ENCODE results near the gene SLC4A9.

DNA sequence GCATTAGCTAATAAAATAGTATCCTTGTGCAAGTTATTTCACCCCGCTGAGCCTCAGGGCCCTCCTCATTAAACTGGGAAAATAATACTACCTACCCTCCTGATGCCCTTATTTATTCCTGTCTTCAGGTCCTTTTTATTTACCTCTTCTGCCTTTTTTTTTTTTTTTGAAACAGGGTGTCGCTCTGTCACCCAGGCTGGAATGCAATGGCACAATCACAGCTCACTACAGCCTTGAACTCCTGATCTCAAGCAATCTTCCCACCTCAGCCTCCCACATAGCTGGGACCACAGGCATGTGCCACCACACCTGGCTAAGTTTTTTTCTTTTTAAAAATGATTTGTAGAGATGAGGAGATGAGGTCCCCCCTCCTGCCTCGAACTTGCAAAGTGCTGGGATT is 34.5 kb upstream of the SLC4A9 start:
- TF ChIP-seq, protein P1, sequence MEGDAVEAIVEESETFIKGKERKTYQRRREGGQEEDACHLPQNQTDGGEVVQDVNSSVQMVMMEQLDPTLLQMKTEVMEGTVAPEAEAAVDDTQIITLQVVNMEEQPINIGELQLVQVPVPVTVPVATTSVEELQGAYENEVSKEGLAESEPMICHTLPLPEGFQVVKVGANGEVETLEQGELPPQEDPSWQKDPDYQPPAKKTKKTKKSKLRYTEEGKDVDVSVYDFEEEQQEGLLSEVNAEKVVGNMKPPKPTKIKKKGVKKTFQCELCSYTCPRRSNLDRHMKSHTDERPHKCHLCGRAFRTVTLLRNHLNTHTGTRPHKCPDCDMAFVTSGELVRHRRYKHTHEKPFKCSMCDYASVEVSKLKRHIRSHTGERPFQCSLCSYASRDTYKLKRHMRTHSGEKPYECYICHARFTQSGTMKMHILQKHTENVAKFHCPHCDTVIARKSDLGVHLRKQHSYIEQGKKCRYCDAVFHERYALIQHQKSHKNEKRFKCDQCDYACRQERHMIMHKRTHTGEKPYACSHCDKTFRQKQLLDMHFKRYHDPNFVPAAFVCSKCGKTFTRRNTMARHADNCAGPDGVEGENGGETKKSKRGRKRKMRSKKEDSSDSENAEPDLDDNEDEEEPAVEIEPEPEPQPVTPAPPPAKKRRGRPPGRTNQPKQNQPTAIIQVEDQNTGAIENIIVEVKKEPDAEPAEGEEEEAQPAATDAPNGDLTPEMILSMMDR (IDR thresholded peaks at IDR 0.05) = no peak
- no peak for TF ChIP-seq CBX8 (IDR thresholded peaks at IDR 0.05)
- no peak for TF ChIP-seq POLR2AphosphoS2 (conservative IDR thresholded peaks at IDR 0.05; ENCODE audit: low read length)
- TF ChIP-seq POLR2A (IDR thresholded peaks at IDR 0.05; ENCODE audit: low read length) = no peak
- TF ChIP-seq HDAC2 (IDR thresholded peaks at IDR 0.05) = no peak
- no peak for TF ChIP-seq RARB (CRISPR knock-in tag; IDR thresholded peaks at IDR 0.05)
- no peak for TF ChIP-seq SMC3 (IDR thresholded peaks at IDR 0.05)
- TF ChIP-seq ESRRA (IDR thresholded peaks at IDR 0.05; ENCODE audit: borderline replicate concordance, low read length) = no peak
